ENCODE measurements around the gene PCK1.
A peak's percentile ranks its signal among the peaks of the same experiment; 100 is the strongest.

The PCK1 gene

DNA sequence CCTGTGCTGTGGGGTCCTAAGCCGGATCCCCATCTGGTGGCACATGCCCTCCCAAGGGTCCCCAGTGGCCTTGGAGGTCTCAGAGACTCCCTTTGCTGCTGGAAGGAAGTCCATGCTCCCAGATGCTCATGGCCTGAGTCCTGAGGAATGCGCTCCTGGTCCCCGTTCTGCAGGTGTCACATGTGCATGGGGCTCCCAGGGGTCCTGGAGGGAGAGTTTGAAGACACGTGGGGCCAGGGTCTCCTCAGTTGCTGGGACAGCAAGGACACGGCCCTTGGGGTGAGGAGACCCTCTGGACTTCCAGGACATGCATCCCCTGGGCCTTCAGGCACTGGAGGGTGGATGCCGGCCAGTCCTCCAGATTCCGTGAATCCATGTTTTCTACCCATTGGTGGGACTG lies 47.6 kb downstream of the PCK1 start:
- ChIA-PET CTCF (no interaction called here), POLR2A (no interaction called here)
- TF ChIP-seq, protein P1, sequence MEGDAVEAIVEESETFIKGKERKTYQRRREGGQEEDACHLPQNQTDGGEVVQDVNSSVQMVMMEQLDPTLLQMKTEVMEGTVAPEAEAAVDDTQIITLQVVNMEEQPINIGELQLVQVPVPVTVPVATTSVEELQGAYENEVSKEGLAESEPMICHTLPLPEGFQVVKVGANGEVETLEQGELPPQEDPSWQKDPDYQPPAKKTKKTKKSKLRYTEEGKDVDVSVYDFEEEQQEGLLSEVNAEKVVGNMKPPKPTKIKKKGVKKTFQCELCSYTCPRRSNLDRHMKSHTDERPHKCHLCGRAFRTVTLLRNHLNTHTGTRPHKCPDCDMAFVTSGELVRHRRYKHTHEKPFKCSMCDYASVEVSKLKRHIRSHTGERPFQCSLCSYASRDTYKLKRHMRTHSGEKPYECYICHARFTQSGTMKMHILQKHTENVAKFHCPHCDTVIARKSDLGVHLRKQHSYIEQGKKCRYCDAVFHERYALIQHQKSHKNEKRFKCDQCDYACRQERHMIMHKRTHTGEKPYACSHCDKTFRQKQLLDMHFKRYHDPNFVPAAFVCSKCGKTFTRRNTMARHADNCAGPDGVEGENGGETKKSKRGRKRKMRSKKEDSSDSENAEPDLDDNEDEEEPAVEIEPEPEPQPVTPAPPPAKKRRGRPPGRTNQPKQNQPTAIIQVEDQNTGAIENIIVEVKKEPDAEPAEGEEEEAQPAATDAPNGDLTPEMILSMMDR (IDR thresholded peaks at IDR 0.05; ENCODE audit: control extremely low read depth, extremely low read depth, low read depth, missing control alignments), result no peak
- DNase-seq (ENCODE audit: extremely low spot score), result no peak

DNA sequence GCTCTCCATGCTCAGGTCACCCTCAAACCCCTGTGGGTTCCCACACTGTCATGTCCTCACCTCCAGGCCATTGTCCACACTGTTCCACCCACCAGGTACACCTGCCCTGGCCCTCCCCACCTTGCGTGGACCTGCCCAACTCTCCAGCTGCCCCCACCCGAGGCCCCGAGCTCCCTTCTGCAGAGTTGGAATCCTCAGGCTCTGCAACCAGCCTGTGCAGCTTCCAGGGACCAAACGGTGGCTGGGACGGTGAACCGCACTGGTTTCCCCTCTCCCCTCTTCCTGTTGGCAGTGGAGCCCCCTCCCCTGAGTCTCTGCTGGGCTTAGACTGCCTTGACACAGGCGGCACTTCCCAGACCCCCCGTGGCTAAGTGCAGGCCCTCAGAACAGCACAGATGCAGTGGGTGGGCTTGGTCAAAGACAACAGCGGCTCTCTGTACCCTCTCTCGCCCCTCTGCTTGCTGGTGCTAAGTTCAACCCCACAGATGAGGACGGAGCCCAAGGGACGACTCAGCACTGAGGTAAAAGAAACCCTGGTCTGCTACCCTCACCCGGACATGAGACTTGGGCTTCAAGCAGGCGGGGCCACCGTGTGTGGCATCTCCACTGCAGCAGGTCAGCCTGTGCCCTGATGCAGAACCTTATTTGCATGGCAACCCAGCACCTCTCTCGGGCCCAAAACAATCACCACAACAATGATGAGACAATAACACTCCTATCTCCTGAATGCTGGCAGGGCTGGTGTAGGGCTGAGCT lies 48.4 kb downstream of the PCK1 start:
- ChIA-PET POLR2A (no interaction called here), CTCF (no interaction called here)
- TF ChIP-seq, protein P1 (IDR thresholded peaks at IDR 0.05; ENCODE audit: control extremely low read depth, extremely low read depth, low read depth, missing control alignments), result no peak
- DNase-seq (ENCODE audit: extremely low spot score), result no peak

DNA sequence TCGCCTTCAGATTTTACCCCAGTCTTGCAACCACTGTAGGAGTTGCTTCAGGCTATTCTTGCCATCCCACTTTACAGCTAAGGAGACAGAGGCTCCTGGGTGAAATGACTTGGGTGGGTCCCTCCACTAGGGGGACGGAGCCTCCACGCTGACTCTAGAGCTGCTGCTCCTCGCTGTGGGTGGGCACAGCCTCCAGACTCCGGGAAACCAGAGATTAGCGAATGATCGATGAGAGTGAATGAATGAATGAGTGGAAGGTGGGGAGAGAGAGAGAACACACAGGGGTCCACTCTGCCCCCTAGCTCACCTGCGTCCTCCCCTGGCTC lies 48.9 kb downstream of the PCK1 start:
- CTCF ChIA-PET, result interaction anchor here (0.9 kb wide), 1 partner anchor 570 kb away, joined by 3 read pairs; no protein-coding TSS in a partner anchor
- POLR2A ChIA-PET, result no interaction called here
- TF ChIP-seq, protein P1 (IDR thresholded peaks at IDR 0.05; ENCODE audit: control extremely low read depth, extremely low read depth, low read depth, missing control alignments), result no peak
- no peak for DNase-seq (ENCODE audit: extremely low spot score)

DNA sequence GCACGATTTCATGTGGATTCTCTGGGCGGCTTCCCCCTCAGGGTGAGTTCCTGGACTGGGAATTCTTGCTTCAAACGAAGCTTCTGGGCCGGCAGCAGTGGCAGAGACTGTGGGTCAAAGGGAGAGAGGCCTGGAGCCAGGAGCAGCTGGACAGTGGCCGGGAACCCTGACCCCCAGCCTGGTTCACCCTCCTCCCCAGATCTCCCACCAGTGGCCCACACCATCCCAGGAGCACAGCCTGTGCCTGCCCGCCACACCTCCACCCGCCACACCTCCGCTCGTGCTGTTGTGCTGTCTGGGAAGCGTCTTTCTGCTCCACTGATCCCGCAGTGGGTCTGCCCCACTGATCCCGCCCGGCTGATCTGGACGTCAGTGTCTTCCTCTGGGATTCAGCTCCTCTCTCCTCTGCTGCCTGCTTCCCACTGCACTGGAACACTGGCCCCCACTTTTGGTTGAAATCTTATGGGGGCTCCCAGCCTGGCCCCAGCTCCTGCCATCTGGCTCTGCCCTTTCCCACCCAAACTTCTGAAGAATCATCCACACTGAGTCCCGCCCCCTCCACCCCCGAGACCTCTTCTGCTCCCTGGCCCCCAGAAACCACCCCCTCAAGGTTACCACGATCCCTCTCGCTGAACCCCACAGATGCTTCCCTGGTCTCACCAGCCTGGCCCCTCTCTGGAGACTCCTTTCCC lies 49.5 kb downstream of the PCK1 start:
- TF ChIP-seq, protein P1 (IDR thresholded peaks at IDR 0.05; ENCODE audit: control extremely low read depth, extremely low read depth, low read depth, missing control alignments), result no peak
- ChIA-PET CTCF (interaction anchor here (0.9 to 1.1 kb wide), 2 partner anchors 8 to 569 kb away, joined by 3 to 5 read pairs; no protein-coding TSS in a partner anchor), POLR2A (no interaction called here)
- no peak for DNase-seq (ENCODE audit: extremely low spot score)

DNA sequence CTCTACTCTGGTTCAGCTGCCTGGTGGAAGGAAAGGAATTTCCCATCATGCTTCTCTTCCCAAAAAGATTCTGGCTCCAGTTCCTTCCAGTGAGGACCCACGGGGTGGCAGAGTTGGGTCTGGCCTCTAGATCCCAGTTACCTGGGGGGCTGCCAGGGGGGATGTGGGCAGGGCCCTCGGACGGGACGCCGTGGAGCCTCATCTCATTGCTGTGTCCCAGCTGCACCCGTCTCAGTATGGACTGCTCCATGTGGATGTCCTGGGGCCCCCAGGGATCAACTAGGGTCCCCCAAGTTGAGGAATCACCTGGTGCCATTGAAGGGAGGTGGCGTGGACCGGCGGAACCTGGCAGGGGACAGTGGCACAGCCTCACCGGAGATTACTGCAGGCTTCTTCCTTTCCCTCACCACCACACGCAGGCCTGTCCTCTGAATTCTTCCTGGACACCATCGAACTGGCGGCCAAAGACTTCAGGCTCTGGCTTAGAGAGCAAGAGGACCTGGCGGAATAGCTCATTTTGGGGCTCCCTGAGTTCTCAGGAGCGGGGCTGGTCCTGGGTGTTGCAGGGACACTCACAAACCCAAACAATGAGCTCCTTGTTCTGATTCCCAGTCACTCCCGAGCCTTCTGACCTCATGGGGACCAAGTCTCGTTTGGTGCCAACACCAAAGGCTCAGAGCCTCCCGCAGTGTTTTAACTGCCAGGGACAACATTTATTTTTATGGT lies 50.8 kb downstream of the PCK1 start:
- TF ChIP-seq, protein P1 (IDR thresholded peaks at IDR 0.05; ENCODE audit: control extremely low read depth, extremely low read depth, low read depth, missing control alignments), result no peak
- CTCF ChIA-PET, result interaction anchor here (1.1 to 1.6 kb wide), 2 partner anchors 9 to 10 kb away, joined by 3 to 5 read pairs; no protein-coding TSS in a partner anchor
- POLR2A ChIA-PET, result no interaction called here
- peak; percentile 5 for DNase-seq (ENCODE audit: extremely low spot score)

DNA sequence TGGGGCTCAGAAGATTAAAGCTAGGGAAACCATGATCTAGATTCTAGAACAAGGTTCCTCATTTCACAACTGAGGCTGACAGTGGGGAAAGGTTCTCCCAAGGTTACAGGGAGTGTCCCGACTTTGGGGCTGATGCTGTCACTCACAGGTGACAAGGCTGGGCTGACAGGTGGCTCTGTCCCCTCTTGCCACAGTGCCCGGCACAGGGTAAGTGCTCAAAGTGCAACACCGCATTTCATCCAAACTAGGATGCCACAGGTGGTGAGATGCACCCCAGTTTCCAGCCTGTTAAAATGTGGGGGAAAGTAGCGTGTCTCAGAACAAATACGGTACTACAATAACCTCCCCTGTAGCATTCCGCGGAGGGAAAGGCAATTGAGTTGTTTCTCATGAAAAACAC lies 51.5 kb downstream of the PCK1 start:
- TF ChIP-seq, protein P1 (IDR thresholded peaks at IDR 0.05; ENCODE audit: control extremely low read depth, extremely low read depth, low read depth, missing control alignments), result no peak
- peak; percentile 5 for DNase-seq (ENCODE audit: extremely low spot score)
- ChIA-PET POLR2A (no interaction called here), CTCF (interaction anchor here (1.4 to 1.6 kb wide), 2 partner anchors 8 to 10 kb away, joined by 3 to 5 read pairs; no protein-coding TSS in a partner anchor)

Measured in GM10248 (cell line).